Mesenchymal stem cell (in vitro differentiated cells and primary cell): ENCODE data around the gene COMP.

Experiments used
- DNase-seq: peaks from one replicate; pipeline ENCODE4 v3.0.0-alpha.2; 2013
- H2AFZ ChIP-seq: one replicate; pipeline ENCODE4 v1.6.1; 2013; ENCODE audit warnings: low read depth, mild to moderate bottlenecking, control low read depth, inconsistent platforms, low read length, moderate library complexity
- H2AK5ac ChIP-seq: 2 replicates; pipeline ENCODE4 v1.6.1; 2013; ENCODE audit warnings: low read length, moderate library complexity, mild to moderate bottlenecking, inconsistent platforms; ENCODE audit not compliant: severe bottlenecking
- H2BK120ac ChIP-seq: one replicate; pipeline ENCODE4 v1.6.1; 2013; ENCODE audit warnings: low read depth, mild to moderate bottlenecking, inconsistent platforms, low read length, moderate library complexity
- H2BK12ac ChIP-seq, 2 experiments: one replicate each; pipeline ENCODE4 v1.6.1; 2013; ENCODE audit warnings: inconsistent platforms in 2 of 2, low read length in 2 of 2, mild to moderate bottlenecking in 2 of 2, moderate library complexity in 2 of 2, control low read depth in 1 of 2
- H2BK15ac ChIP-seq: one replicate; pipeline ENCODE4 v1.6.1; 2013; ENCODE audit warnings: mild to moderate bottlenecking, low read depth, inconsistent platforms; ENCODE audit not compliant: poor library complexity, severe bottlenecking
- H2BK5ac ChIP-seq: 2 replicates; pipeline ENCODE4 v1.6.1; 2013; ENCODE audit warnings: low read depth, mild to moderate bottlenecking, low read length, control low read depth, inconsistent platforms; ENCODE audit not compliant: poor library complexity, severe bottlenecking
- H3K14ac ChIP-seq, 2 experiments: one replicate each; pipeline ENCODE4 v1.6.1; 2013; ENCODE audit warnings: inconsistent platforms in 2 of 2, low read length in 2 of 2, control low read depth in 1 of 2, mild to moderate bottlenecking in 1 of 2, moderate library complexity in 1 of 2
- H3K18ac ChIP-seq, 2 experiments: one replicate each; pipeline ENCODE4 v1.6.1; 2013; ENCODE audit warnings: inconsistent platforms in 2 of 2, low read length in 2 of 2, control low read depth in 1 of 2, low read depth in 1 of 2, mild to moderate bottlenecking in 1 of 2
- H3K23ac ChIP-seq, 2 experiments: one replicate each; pipeline ENCODE4 v1.6.1; 2013; ENCODE audit warnings: inconsistent platforms in 2 of 2, low read length in 2 of 2, mild to moderate bottlenecking in 2 of 2, moderate library complexity in 2 of 2, control low read depth in 1 of 2
- H3K27ac ChIP-seq: 2 replicates; pipeline ENCODE4 v1.5.1; 2013; ENCODE audit warnings: mild to moderate bottlenecking, moderate library complexity, low read length, control low read depth, inconsistent platforms; ENCODE audit not compliant: poor library complexity, severe bottlenecking
- H3K27me3 ChIP-seq, 2 experiments: 2 replicates each; pipeline versions ENCODE4 v1.6.1 to v1.7.0; 2013; ENCODE audit warnings: low read length in 2 of 2, mild to moderate bottlenecking in 2 of 2, moderate library complexity in 2 of 2, control low read depth in 1 of 2, inconsistent platforms in 1 of 2; ENCODE audit not compliant: control insufficient read depth in 1 of 2, insufficient read depth in 1 of 2
- H3K36me3 ChIP-seq, 2 experiments: 2 replicates each; pipeline versions ENCODE4 v1.6.1 to v1.7.0; 2013; ENCODE audit warnings: low read length in 2 of 2, control low read depth in 1 of 2, inconsistent platforms in 1 of 2, low read depth in 1 of 2, mild to moderate bottlenecking in 1 of 2; ENCODE audit not compliant: insufficient read depth in 2 of 2, control insufficient read depth in 1 of 2
- H3K4ac ChIP-seq, 2 experiments: one replicate each; pipeline ENCODE4 v1.6.1; 2013; ENCODE audit warnings: inconsistent platforms in 2 of 2, low read length in 2 of 2, mild to moderate bottlenecking in 2 of 2, moderate library complexity in 2 of 2, control low read depth in 1 of 2, low read depth in 1 of 2
- H3K4me1 ChIP-seq: 2 replicates; pipeline ENCODE4 v1.6.1; 2013; ENCODE audit warnings: low read depth, low read length, control low read depth; ENCODE audit not compliant: control insufficient read depth, insufficient read depth
- H3K4me2 ChIP-seq: 2 replicates; pipeline ENCODE4 v1.6.1; 2013; ENCODE audit warnings: low read length, mild to moderate bottlenecking, inconsistent platforms; ENCODE audit not compliant: poor library complexity, severe bottlenecking
- H3K4me3 ChIP-seq, 2 experiments: 2 replicates each; pipeline versions ENCODE4 v1.5.1 to v1.7.0; 2013; ENCODE audit warnings: low read length in 2 of 2, mild to moderate bottlenecking in 2 of 2, control low read depth in 1 of 2, low read depth in 1 of 2; ENCODE audit not compliant: insufficient read depth in 1 of 2
- H3K79me1 ChIP-seq: replicated peaks from 2 replicates; pipeline ENCODE4 v1.6.1; 2013; ENCODE audit warnings: mild to moderate bottlenecking, control low read depth, low read length, inconsistent platforms; ENCODE audit not compliant: poor library complexity, severe bottlenecking
- H3K9ac ChIP-seq: 2 replicates; pipeline ENCODE4 v1.7.0; 2013; ENCODE audit warnings: mild to moderate bottlenecking, low read length, moderate library complexity
- H3K9me3 ChIP-seq: 2 replicates; pipeline ENCODE4 v1.7.0; 2013; ENCODE audit warnings: mild to moderate bottlenecking, low read length; ENCODE audit not compliant: control insufficient read depth
- H4K8ac ChIP-seq: one replicate; pipeline ENCODE4 v1.6.1; 2013; ENCODE audit warnings: inconsistent platforms, mild to moderate bottlenecking, low read length, moderate library complexity
- H4K91ac ChIP-seq: one replicate; pipeline ENCODE4 v1.6.1; 2013; ENCODE audit warnings: mild to moderate bottlenecking, low read length, inconsistent platforms
- WGBS: methylation state at CpG from one replicate; pipeline ENCODE4 v1.1.7; 2013; ENCODE audit warnings: mixed read lengths; 5-methylcytosine and 5-hydroxymethylcytosine counted together

COMP gene

GRCh38 chr19:18737337-18737953, 53.7 kb downstream of the COMP start:
- no peak for DNase-seq

GRCh38 chr19:18736415-18737336, 54.4 kb downstream of the COMP start:
- Histone ChIP-seq H2BK15ac (no peak overlapping the region), H3K79me1 (peaks cover 28% of the 10 kb centered on the region), H2BK12ac (peak overlapping the region in 1 of 2 experiments; percentile 9), H3K4me1 (peaks cover 23% of the 10 kb centered on the region), H2AFZ (no peak overlapping the region), H3K4me2 (no peak overlapping the region), H3K36me3 (peaks cover 0 to 16% of the 10 kb centered on the region in 2 experiments), H2AK5ac (no peak overlapping the region), H3K4ac (no peak overlapping the region), H3K18ac (no peak overlapping the region), H4K8ac (no peak overlapping the region), H4K91ac (no peak overlapping the region), H3K23ac (no peak overlapping the region), H3K27ac (no peak overlapping the region), H3K9me3 (no peaks in the 10 kb centered on the region), H3K27me3 (no peaks in the 10 kb centered on the region), H3K9ac (no peak overlapping the region), H2BK120ac (no peak overlapping the region), H2BK5ac (no peak overlapping the region), H3K4me3 (no peak overlapping the region), H3K14ac (no peak overlapping the region)
- DNase-seq: no peak
- WGBS: 94% methylated on average over 27 of the region's 27 CpGs

More at GRCh38 chr19:18737337-18737953, 53.7 kb downstream of the COMP start:
- no peak overlapping the region for H3K18ac ChIP-seq
- H3K4ac ChIP-seq: no peak overlapping the region
- H3K79me1 ChIP-seq: peaks cover 22% of the 10 kb centered on the region
- H4K91ac ChIP-seq: no peak overlapping the region
- H3K14ac ChIP-seq: no peak overlapping the region
- H2AFZ ChIP-seq: no peak overlapping the region
- 76% methylated on average over 9 of the region's 10 CpGs for WGBS
- H3K27me3 ChIP-seq: no peaks in the 10 kb centered on the region
- no peak overlapping the region for H2AK5ac ChIP-seq
- H3K23ac ChIP-seq: no peak overlapping the region
- H3K27ac ChIP-seq: no peak overlapping the region
- H2BK120ac ChIP-seq: no peak overlapping the region
- H2BK5ac ChIP-seq: no peak overlapping the region
- no peak overlapping the region for H3K4me2 ChIP-seq
- H4K8ac ChIP-seq: no peak overlapping the region
- H3K4me3 ChIP-seq: no peak overlapping the region
- H3K36me3 ChIP-seq: peaks cover 0 to 13% of the 10 kb centered on the region in 2 experiments
- peak overlapping the region in 1 of 2 experiments; percentile 9 for H2BK12ac ChIP-seq
- H3K9ac ChIP-seq: no peak overlapping the region
- no peak overlapping the region for H2BK15ac ChIP-seq
- no peaks in the 10 kb centered on the region for H3K9me3 ChIP-seq
- peaks cover 23% of the 10 kb centered on the region for H3K4me1 ChIP-seq

GRCh38 chr19:18735752-18736151, 55.4 kb downstream of the COMP start:
- Histone ChIP-seq H3K23ac (no peak overlapping the region), H3K4ac (no peak overlapping the region), H3K27me3 (no peaks in the 10 kb centered on the region), H3K9me3 (no peaks in the 10 kb centered on the region), H2AK5ac (no peak overlapping the region), H3K18ac (no peak overlapping the region), H3K9ac (no peak overlapping the region), H2BK15ac (no peak overlapping the region), H3K4me2 (no peak overlapping the region), H3K14ac (peak overlapping the region in 1 of 2 experiments; percentile 61), H3K4me1 (peaks cover 26% of the 10 kb centered on the region), H4K8ac (no peak overlapping the region), H3K36me3 (peaks cover 0 to 18% of the 10 kb centered on the region in 2 experiments), H2BK12ac (no peak overlapping the region), H2BK5ac (no peak overlapping the region), H3K4me3 (no peak overlapping the region), H4K91ac (no peak overlapping the region), H2BK120ac (no peak overlapping the region), H2AFZ (no peak overlapping the region), H3K79me1 (peaks cover 27% of the 10 kb centered on the region), H3K27ac (no peak overlapping the region)
- DNase-seq: no peak
- WGBS: 93% methylated on average over 8 of the region's 9 CpGs

DNA sequence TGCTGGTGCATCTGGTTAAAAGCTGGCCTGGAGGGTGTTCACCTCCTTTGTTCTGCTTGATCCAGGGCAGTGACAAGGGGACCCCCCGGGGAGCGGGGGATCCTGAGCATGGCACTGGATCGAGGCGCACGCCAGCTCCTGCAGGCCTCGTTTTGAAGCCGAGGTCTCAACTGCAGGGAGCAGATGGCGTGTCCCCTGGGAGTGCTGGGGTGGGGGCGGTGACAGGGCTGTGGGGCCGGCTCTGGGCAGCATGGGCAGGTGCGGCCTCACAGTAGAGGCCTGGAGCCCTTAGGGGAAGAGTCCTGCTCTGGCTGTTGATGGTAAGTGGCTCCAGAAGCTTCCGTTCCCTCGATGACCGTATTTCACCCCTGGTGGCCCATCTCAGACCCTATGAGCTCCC, 55.8 kb downstream of the COMP start:
- Histone ChIP-seq H3K27ac (no peak overlapping the region), H3K4ac (no peak overlapping the region), H3K18ac (no peak overlapping the region), H2BK5ac (no peak overlapping the region), H4K91ac (no peak overlapping the region), H2BK15ac (peak overlapping the region; percentile 12), H4K8ac (no peak overlapping the region), H2BK12ac (no peak overlapping the region), H3K27me3 (no peaks in the 10 kb centered on the region), H2BK120ac (no peak overlapping the region), H3K23ac (no peak overlapping the region), H3K79me1 (peaks cover 30% of the 10 kb centered on the region), H3K4me2 (no peak overlapping the region), H3K14ac (no peak overlapping the region), H3K9ac (no peak overlapping the region), H3K9me3 (no peaks in the 10 kb centered on the region), H3K4me3 (no peak overlapping the region), H3K4me1 (peaks cover 26% of the 10 kb centered on the region), H2AK5ac (no peak overlapping the region), H2AFZ (no peak overlapping the region), H3K36me3 (peaks cover 0 to 23% of the 10 kb centered on the region in 2 experiments)
- 94% methylated on average over 14 of the region's 14 CpGs for WGBS
- no peak for DNase-seq
